Hepatocyte (in vitro differentiated cells): ENCODE results near the gene PKN2. TPM values are rescaled to one million over a fixed set of nuclear protein-coding genes. Genes with fewer than 3 reads are reported as not detected.

Experiments used
- DNase-seq: peaks from one replicate; pipeline ENCODE4 v3.0.0-alpha.2; 2016; ENCODE audit warnings: low spot score
- H2AFZ ChIP-seq: fragments of 200-600 bp; sonication (generic); 2 replicates; pipeline ENCODE4 v1.6.0; 2016; ENCODE audit warnings: antibody characterized with exemption, mild to moderate bottlenecking
- H3K27ac ChIP-seq: fragments of 200-600 bp; sonication (generic); 2 replicates; pipeline ENCODE4 v1.5.1; 2016; ENCODE audit warnings: mild to moderate bottlenecking
- H3K27me3 ChIP-seq: fragments of 200-600 bp; sonication (generic); 2 replicates; pipeline ENCODE4 v1.6.1; 2016
- H3K36me3 ChIP-seq: fragments of 200-600 bp; sonication (generic); replicated peaks from 2 replicates; pipeline ENCODE4 v1.5.1; 2016; ENCODE audit warnings: low read depth; ENCODE audit not compliant: insufficient read depth
- H3K4me1 ChIP-seq: fragments of 200-600 bp; sonication (generic); 2 replicates; pipeline ENCODE4 v1.5.1; 2016; ENCODE audit warnings: mild to moderate bottlenecking, moderate library complexity; ENCODE audit not compliant: insufficient read depth
- H3K4me2 ChIP-seq: fragments of 200-600 bp; sonication (generic); 2 replicates; pipeline ENCODE4 v1.6.0; 2016
- H3K4me3 ChIP-seq: fragments of 200-600 bp; sonication (generic); 2 replicates; pipeline ENCODE4 v1.5.1; 2016; ENCODE audit warnings: mild to moderate bottlenecking
- H3K79me2 ChIP-seq: fragments of 200-600 bp; sonication (generic); 2 replicates; pipeline ENCODE4 v1.6.0; 2017; ENCODE audit warnings: mild to moderate bottlenecking
- H3K9me2 ChIP-seq: fragments of 200-600 bp; sonication (generic); replicated peaks from 2 replicates; pipeline ENCODE4 v1.6.0; 2017; ENCODE audit warnings: mild to moderate bottlenecking; ENCODE audit not compliant: insufficient read depth
- H3K9me3 ChIP-seq: fragments of 200-600 bp; sonication (generic); 2 replicates; pipeline ENCODE4 v1.5.1; 2016; ENCODE audit warnings: low read depth, mild to moderate bottlenecking
- H4K20me1 ChIP-seq: fragments of 200-600 bp; sonication (generic); 2 replicates; pipeline ENCODE4 v1.6.0; 2016; ENCODE audit warnings: mild to moderate bottlenecking; ENCODE audit not compliant: insufficient read depth, poor library complexity, severe bottlenecking
- EZH2 ChIP-seq: fragments of 200-600 bp; sonication (generic); IDR thresholded peaks from 2 replicates; pipeline ENCODE4 v1.6.1; 2016; ENCODE audit warnings: antibody characterized with exemption, mild to moderate bottlenecking, borderline replicate concordance
- EZH2phosphoT487 ChIP-seq: fragments of 200-600 bp; sonication (generic); IDR thresholded peaks from one replicate; pipeline ENCODE4 v1.6.1; 2018; ENCODE audit warnings: antibody characterized with exemption, mild to moderate bottlenecking, low read depth, moderate library complexity; ENCODE audit not compliant: unreplicated experiment, severe bottlenecking
- WGBS: methylation state at CpG from one replicate; pipeline ENCODE4 v1.1.6; 2016; ENCODE audit warnings: low lambda C conversion rate; ENCODE audit errors: missing lambda C conversion rate; 5-methylcytosine and 5-hydroxymethylcytosine counted together
- polyA plus RNA-seq: library from polyadenylated mRNA; unstranded; fragments of >200 nt; fragmentation: Nextera tagmentation; extraction: Ambion mirVana; gene quantifications from 2 replicates; pipeline ENCODE4 v1.2.1, GENCODE V29; 2016
- total RNA-seq: library from RNA; depleted of rRNA; stranded (reverse); fragments of >200 nt; gene quantifications from 2 replicates; pipeline ENCODE4 v1.2.3, GENCODE V29; 2014
- TF ChIP-seq, protein P1 (sequence below): fragments of 200-600 bp; sonication (generic); IDR thresholded peaks from 2 replicates; pipeline ENCODE4 v1.5.1; 2016; ENCODE audit warnings: antibody characterized with exemption, mild to moderate bottlenecking; ENCODE audit not compliant: poor library complexity

PKN2 gene
- total and polyA plus RNA-seq, 2 experiments from 2014 or later: 16.4 to 54.0 TPM

DNA sequence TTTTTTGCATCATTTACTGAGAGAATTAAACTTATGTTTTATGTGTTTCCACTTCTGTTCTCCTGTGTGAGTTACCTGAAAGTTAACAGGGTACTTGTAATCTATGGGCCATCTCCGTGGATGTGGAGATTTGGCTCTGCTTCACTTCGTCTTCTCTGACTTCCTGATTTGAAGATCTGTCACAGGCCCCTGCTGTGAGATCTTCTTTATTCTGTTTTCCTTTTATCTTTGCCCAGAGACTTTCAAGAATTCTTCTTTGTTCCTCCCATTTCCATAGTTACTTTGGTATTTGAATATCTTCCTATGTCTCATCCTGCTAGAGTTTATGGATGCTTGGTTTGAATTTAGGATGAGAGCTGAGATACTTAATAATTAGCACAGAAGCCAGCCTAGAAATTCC, 35.4 kb upstream of the PKN2 start:
- Histone ChIP-seq H3K9me2 (no peaks in the 10 kb centered on the region), H4K20me1 (no peaks in the 10 kb centered on the region), H3K4me3 (no peak overlapping the region), H3K27ac (no peak overlapping the region), H3K27me3 (no peaks in the 10 kb centered on the region), H3K9me3 (no peaks in the 10 kb centered on the region), H3K4me2 (no peak overlapping the region), H3K79me2 (no peaks in the 10 kb centered on the region), H2AFZ (no peak overlapping the region), H3K4me1 (no peaks in the 10 kb centered on the region), H3K36me3 (no peaks in the 10 kb centered on the region)
- WGBS: 49% methylated on average over 2 of the region's 2 CpGs
- no peak for DNase-seq
- no peak for TF ChIP-seq EZH2
- no peak for TF ChIP-seq EZH2phosphoT487

DNA sequence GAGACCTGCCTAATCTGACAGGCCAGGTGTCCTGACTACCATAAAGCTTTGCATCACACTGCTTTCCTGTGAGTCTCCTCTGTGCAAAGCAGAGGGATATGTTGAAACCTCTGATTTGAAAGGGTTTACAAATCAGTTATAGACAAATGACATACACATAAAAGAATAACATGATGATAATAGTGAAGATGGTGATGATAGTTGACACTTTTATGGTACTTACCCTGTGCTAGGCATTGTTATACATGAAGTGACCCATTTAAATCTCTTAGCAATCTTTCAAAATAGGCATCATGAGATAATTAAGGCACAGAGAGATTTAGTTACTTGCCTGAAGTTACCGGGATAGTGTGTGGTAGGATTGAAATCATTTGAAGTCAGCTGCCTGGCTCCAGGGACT, 34.1 kb upstream of the PKN2 start:
- Histone ChIP-seq H3K27ac (no peak overlapping the region), H3K79me2 (no peaks in the 10 kb centered on the region), H3K36me3 (no peaks in the 10 kb centered on the region), H3K9me2 (no peaks in the 10 kb centered on the region), H3K9me3 (no peaks in the 10 kb centered on the region), H3K4me3 (no peak overlapping the region), H3K4me1 (no peaks in the 10 kb centered on the region), H3K27me3 (no peaks in the 10 kb centered on the region), H3K4me2 (no peak overlapping the region), H4K20me1 (no peaks in the 10 kb centered on the region), H2AFZ (no peak overlapping the region)
- no peak for TF ChIP-seq EZH2
- no peak for TF ChIP-seq EZH2phosphoT487
- TF ChIP-seq, protein P1, sequence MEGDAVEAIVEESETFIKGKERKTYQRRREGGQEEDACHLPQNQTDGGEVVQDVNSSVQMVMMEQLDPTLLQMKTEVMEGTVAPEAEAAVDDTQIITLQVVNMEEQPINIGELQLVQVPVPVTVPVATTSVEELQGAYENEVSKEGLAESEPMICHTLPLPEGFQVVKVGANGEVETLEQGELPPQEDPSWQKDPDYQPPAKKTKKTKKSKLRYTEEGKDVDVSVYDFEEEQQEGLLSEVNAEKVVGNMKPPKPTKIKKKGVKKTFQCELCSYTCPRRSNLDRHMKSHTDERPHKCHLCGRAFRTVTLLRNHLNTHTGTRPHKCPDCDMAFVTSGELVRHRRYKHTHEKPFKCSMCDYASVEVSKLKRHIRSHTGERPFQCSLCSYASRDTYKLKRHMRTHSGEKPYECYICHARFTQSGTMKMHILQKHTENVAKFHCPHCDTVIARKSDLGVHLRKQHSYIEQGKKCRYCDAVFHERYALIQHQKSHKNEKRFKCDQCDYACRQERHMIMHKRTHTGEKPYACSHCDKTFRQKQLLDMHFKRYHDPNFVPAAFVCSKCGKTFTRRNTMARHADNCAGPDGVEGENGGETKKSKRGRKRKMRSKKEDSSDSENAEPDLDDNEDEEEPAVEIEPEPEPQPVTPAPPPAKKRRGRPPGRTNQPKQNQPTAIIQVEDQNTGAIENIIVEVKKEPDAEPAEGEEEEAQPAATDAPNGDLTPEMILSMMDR: no peak
- no peak for DNase-seq
- WGBS: 50% methylated on average over 1 of the region's 1 CpG

DNA sequence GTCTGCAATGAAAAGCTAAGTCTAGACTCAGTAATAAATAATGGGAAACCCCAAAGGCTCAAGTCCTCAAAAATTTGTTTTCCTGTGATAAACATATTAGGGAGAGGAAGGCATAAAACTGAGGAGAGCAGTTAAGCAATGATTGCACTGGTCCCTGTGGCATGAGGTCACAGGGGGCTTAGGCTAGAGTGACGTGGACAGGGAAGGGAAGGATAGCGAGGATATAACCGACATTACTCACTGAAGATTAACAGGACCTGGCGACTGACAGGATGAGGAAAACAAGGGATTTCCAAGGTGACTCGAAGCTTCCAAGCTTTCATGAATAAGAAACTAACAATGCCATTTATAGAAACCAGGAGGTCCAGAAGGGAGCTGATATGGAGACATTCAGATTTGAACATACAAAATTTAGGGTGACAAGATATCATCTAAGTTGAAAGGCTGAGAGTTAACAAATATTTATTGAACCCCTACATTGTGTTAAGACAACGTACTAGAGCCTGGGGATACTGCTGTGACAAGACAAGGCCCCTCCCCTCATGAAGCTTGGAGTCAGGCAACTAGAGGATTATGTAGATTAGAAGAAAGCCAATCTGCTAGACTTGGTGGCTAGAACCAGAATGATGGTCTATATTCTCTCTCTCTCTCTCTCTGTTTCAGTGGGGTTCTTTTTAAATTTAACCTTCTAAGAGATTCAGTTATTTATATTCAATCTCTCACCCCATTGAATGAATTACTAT, 33.2 kb upstream of the PKN2 start:
- Histone ChIP-seq H3K4me3 (no peak overlapping the region), H3K4me2 (no peak overlapping the region), H2AFZ (no peak overlapping the region), H3K4me1 (no peaks in the 10 kb centered on the region), H3K36me3 (no peaks in the 10 kb centered on the region), H3K9me3 (no peaks in the 10 kb centered on the region), H3K79me2 (no peaks in the 10 kb centered on the region), H3K27ac (no peak overlapping the region), H4K20me1 (no peaks in the 10 kb centered on the region), H3K27me3 (no peaks in the 10 kb centered on the region), H3K9me2 (no peaks in the 10 kb centered on the region)
- TF ChIP-seq, protein P1: no peak
- TF ChIP-seq EZH2 (no peak), EZH2phosphoT487 (no peak)
- peak; percentile 21 for DNase-seq
- WGBS: 64% methylated on average over 6 of the region's 6 CpGs

- Histone ChIP-seq H3K9me2 (no peaks in the 10 kb centered on the region), H3K36me3 (no peaks in the 10 kb centered on the region), H3K4me3 (no peak overlapping the region), H3K4me2 (no peak overlapping the region), H3K27ac (no peak overlapping the region), H2AFZ (no peak overlapping the region), H3K4me1 (no peaks in the 10 kb centered on the region), H3K9me3 (no peaks in the 10 kb centered on the region), H3K79me2 (no peaks in the 10 kb centered on the region), H3K27me3 (no peaks in the 10 kb centered on the region), H4K20me1 (no peaks in the 10 kb centered on the region)
- TF ChIP-seq EZH2phosphoT487: no peak
- no peak for TF ChIP-seq EZH2
- TF ChIP-seq, protein P1: no peak
- WGBS: 20% methylated on average over 1 of the region's 1 CpG
- no peak for DNase-seq
Measured at GRCh38 chr1:88655140-88655539, 28.9 kb upstream of the PKN2 start.
